Common myeloid progenitor, CD34-positive (primary cell): ENCODE data around the gene TREM1.
"Not testable (repeated sequence)": the region's sequence is repeated elsewhere in the genome, so short reads cannot be mapped to it uniquely, and the experiment has no call there.

Experiments used
- CTCF ChIA-PET: fragments of 350-600 bp; sonication (Branson Sonifier 250); formaldehyde crosslinking; loops from one replicate; lab custom pipeline; 2021; ENCODE audit warnings: antibody characterized with exemption; lab: Charles Lee
- POLR2A ChIA-PET: fragments of 350-600 bp; sonication (Branson Sonifier 250); formaldehyde crosslinking; loops from one replicate; lab custom pipeline; 2021; ENCODE audit warnings: antibody characterized with exemption; lab: Charles Lee
- DNase-seq, 3 donors: peaks; one replicate each; pipeline versions ENCODE4 v3.0.0 to v3.0.0-alpha.2; 2013
- H3K27ac ChIP-seq, 2 experiments: 1 replicate in 1 of 2; 2 replicates in 1 of 2; pipeline ENCODE4 v1.7.0; 2013; ENCODE audit warnings: inconsistent platforms in 2 of 2, low read length in 2 of 2, mild to moderate bottlenecking in 2 of 2, low read depth in 1 of 2, moderate library complexity in 1 of 2; ENCODE audit not compliant: severe bottlenecking in 2 of 2, insufficient read depth in 1 of 2, poor library complexity in 1 of 2
- H3K27me3 ChIP-seq, 5 experiments: replicated peaks in 2 of 5; 1 replicate in 3 of 5; 2 replicates in 2 of 5; pipeline versions ENCODE4 v1.6.1 to v1.7.0; 2013; ENCODE audit warnings: low read length in 4 of 5, mild to moderate bottlenecking in 2 of 5, moderate library complexity in 2 of 5, inconsistent platforms in 1 of 5; ENCODE audit not compliant: insufficient read depth in 5 of 5, control insufficient read depth in 4 of 5
- H3K36me3 ChIP-seq, 4 experiments: 1 replicate in 2 of 4; 2 replicates in 2 of 4; pipeline versions ENCODE4 v1.6.1 to v1.7.0; 2013; ENCODE audit warnings: low read length in 3 of 4, control low read depth in 1 of 4, mild to moderate bottlenecking in 1 of 4; ENCODE audit not compliant: control insufficient read depth in 4 of 4, insufficient read depth in 4 of 4
- H3K4me1 ChIP-seq, 4 experiments: 1 replicate in 3 of 4; 2 replicates in 1 of 4; pipeline versions ENCODE4 v1.6.1 to v1.7.1; 2013; ENCODE audit warnings: low read length in 3 of 4, mild to moderate bottlenecking in 3 of 4, control low read depth in 1 of 4, inconsistent platforms in 1 of 4, moderate library complexity in 1 of 4; ENCODE audit not compliant: control insufficient read depth in 4 of 4, insufficient read depth in 4 of 4; ENCODE audit errors: control extremely low read depth in 1 of 4
- H3K4me3 ChIP-seq, 7 experiments: 1 replicate in 4 of 7; 2 replicates in 3 of 7; pipeline versions ENCODE4 v1.5.1 to v1.7.0; 2013; ENCODE audit warnings: mild to moderate bottlenecking in 7 of 7, low read length in 6 of 7, moderate library complexity in 6 of 7, inconsistent platforms in 2 of 7, low read depth in 2 of 7, control low read depth in 1 of 7; ENCODE audit not compliant: insufficient read depth in 4 of 7, control insufficient read depth in 1 of 7; ENCODE audit errors: extremely low read depth in 1 of 7
- H3K9me3 ChIP-seq, 5 experiments: 1 replicate in 4 of 5; 2 replicates in 1 of 5; pipeline versions ENCODE4 v1.6.1 to v1.7.1; 2013; ENCODE audit warnings: low read length in 4 of 5, mild to moderate bottlenecking in 2 of 5, inconsistent platforms in 1 of 5, low read depth in 1 of 5, moderate library complexity in 1 of 5; ENCODE audit not compliant: control insufficient read depth in 4 of 5, insufficient read depth in 2 of 5; ENCODE audit errors: control extremely low read depth in 1 of 5
- WGBS: methylation state at CpG from one replicate; pipeline ENCODE4 v1.1.5; 2013; ENCODE audit not compliant: insufficient coverage; 5-methylcytosine and 5-hydroxymethylcytosine counted together

Gene TREM1

DNA sequence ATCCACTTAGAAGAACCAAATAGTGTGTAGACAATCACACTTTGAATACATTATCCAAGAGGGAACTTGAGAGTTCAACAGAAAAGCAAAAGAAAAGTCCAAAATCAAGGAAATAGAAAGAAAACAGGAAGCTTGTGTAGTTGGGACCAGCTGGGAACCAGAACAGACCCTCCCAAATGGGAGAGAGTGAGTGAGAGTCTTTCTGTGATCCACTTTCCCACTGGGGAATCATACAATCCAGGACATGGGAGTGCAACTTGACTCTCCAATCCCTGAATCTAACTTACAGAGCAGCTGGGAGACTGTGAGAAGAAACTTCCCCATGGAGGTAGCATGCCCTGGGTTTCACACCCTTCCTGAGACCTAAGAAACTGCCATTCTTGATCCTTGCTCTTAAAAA is 31.4 kb downstream of the TREM1 start:
- DNase-seq = no peak
- H3K9me3 ChIP-seq = peaks cover 0 to 9% (median 0%) of the 10 kb centered on the region in 5 experiments
- ChIA-PET POLR2A (no interaction called here), CTCF (interaction anchor here (1.1 kb wide), 1 partner anchor 51 kb away, joined by 3 read pairs; no protein-coding TSS in a partner anchor)
- no peak overlapping the region for H3K4me3 ChIP-seq
- no peaks in the 10 kb centered on the region for H3K27me3 ChIP-seq
- peaks cover 0 to 13% (median 0%) of the 10 kb centered on the region in 4 experiments for H3K4me1 ChIP-seq
- no peaks in the 10 kb centered on the region for H3K36me3 ChIP-seq
- H3K27ac ChIP-seq = no peak overlapping the region

DNA sequence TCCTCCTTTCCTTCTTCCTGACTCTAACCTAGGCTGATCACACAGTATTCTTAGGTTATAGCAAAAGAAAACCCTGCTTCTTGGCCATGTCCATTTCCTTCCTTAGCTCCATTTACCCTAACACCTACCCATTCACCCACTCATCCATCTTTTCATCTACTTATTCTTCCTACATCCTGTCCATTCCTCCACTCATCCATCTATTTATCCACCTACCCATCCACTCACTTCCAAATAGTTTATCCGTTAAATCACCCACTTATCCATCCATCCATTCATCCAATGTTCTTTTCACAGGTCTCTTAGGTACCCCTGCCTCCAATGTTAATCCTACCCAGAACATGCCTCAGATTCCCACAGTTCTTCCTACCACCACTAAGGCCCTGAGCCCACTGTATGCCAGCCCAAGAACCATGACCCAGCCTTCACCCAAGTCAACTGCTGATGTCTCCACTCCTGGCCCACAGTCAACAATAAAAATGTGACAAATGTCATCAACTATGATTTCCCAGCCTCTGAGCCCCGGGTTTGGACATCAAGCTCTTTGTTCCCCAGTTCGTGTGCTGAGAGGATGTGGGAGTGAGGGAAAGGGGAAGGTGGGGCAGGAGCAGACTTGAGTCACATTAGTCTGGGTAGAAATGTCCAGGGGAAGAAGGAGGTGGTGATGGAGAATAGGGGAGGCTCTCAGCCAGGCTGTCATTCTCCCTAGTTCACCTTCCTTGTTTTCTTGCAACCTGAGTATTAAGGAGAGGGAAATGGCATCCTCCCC is 33.9 kb downstream of the TREM1 start:
- no peak for DNase-seq
- Histone ChIP-seq H3K27ac (no peak overlapping the region), H3K9me3 (no peaks in the 10 kb centered on the region), H3K27me3 (no peaks in the 10 kb centered on the region), H3K4me3 (no peak overlapping the region), H3K36me3 (no peaks in the 10 kb centered on the region), H3K4me1 (peaks cover 0 to 20% (median under 1%) of the 10 kb centered on the region in 4 experiments)
- ChIA-PET POLR2A (no interaction called here), CTCF (interaction anchor here (0.6 kb wide), 1 partner anchor 14 kb away, joined by 3 read pairs; no protein-coding TSS in a partner anchor)
- 57% methylated on average over 3 of the region's 3 CpGs for WGBS

DNA sequence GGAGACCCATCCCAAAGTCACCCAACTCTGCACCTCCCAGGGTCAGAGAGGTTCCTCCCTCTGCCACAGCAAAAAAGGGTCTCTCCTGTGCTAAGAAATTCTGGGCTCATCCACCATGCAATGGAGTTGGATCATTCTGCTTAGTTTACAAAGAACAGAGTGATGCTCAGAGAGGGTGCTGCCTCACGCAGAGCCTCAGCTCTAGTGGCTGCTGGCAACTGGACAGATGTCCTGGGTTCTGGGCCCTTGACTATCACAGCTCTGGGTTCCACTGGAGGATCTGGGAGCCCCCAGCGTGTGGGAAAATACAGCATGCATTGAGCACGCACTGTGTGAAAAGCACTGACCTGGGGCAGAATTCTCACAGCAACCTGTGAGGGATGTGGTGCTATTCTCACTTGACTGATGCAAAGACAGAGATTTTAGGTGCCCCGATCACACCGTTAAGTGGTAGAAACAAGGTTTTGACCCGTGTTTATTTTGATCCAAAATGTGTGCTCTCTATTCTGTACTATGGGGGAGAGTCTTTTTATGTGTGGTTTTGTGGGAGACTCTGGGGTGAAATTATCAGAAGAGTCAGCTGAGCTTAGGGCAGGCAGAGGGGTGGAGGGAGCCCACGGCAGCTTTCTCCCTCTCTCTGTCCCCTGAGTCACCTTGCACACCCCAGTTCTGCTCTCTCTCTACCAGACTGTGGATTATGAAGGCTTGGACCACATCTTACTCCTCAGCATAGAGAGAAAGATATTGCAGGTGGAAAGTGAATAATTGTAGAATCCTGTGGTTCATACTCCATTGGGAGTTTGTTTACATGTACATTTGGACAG is 38.4 kb downstream of the TREM1 start:
- H3K27ac ChIP-seq = no peak overlapping the region
- ChIA-PET POLR2A (interaction anchor here (0.7 to 0.9 kb wide), 2 partner anchors 62 to 67 kb away, joined by 3 read pairs; no protein-coding TSS in a partner anchor), CTCF (interaction anchor here (1.3 to 1.4 kb wide), 2 partner anchors 11 to 17 kb away, joined by 3 read pairs; no protein-coding TSS in a partner anchor)
- DNase-seq = peak in 2 of 3 donors; percentile 36 to 49
- no peaks in the 10 kb centered on the region for H3K9me3 ChIP-seq
- H3K27me3 ChIP-seq = no peaks in the 10 kb centered on the region
- WGBS = 96% methylated on average over 5 of the region's 7 CpGs
- no peaks in the 10 kb centered on the region for H3K36me3 ChIP-seq
- no peak overlapping the region for H3K4me3 ChIP-seq
- H3K4me1 ChIP-seq = peaks cover 0 to 12% (median 3%) of the 10 kb centered on the region in 4 experiments

DNA sequence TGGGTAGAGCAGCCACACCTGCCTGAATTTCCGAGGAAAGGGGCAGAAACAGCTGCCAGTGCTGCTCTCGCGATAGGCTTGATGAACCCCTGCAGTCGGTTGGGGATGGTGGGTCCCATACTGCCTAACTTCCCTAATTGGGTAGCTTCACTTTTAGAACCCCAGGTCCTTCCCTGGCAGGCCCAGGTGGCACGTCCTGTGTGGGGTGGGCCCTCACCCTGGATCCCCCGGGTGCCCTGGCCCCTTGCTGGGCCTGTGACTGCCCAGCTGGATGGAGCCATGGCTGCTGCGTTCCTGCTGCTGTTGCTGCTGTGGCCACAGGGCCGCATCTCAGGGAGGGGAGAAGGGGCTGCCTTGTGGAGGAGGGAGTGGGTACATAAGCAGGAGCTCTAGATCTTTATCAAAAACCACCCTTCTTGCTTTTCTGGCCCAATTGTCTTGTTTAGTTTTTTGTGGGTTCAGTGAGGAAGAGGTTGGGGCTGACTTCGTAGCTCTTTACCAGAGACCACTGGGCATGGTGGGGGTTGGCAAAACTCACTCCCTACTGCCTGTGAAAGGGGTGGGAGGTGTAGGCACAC is 39.1 kb downstream of the TREM1 start:
- Histone ChIP-seq H3K27ac (no peak overlapping the region), H3K27me3 (no peaks in the 10 kb centered on the region), H3K36me3 (no peaks in the 10 kb centered on the region), H3K4me1 (peaks cover 0 to 12% (median 3%) of the 10 kb centered on the region in 4 experiments), H3K9me3 (no peaks in the 10 kb centered on the region), H3K4me3 (no peak overlapping the region)
- POLR2A ChIA-PET = no interaction called here
- DNase-seq = peak in 2 of 3 donors; percentile 20 to 29
- CTCF ChIA-PET = interaction anchor here (1.3 to 1.4 kb wide), 2 partner anchors 11 to 16 kb away, joined by 3 read pairs; no protein-coding TSS in a partner anchor
- 58% methylated on average over 6 of the region's 9 CpGs for WGBS

DNA sequence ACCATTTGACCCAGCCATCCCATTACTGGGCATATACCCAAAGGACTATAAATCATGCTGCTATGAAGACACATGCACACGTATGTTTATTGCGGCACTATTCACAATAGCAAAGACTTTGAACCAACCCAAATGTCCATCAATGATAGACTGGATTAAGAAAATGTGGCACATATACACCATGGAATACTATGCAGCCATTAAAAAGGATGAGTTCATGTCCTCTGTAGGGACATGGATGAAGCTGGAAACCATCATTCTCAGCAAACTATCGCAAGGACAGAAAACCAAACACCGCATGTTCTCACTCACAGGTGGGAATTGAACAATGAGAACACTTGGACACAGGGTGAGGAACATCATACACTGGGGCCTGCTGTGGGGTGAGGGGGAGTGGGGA is 40.0 kb downstream of the TREM1 start:
- DNase-seq, H3K36me3 ChIP-seq, H3K27ac ChIP-seq, H3K27me3 ChIP-seq, H3K4me3 ChIP-seq, H3K9me3 ChIP-seq, POLR2A ChIA-PET, CTCF ChIA-PET: not testable (repeated sequence)
- no CpG with 5 or more reads among the region's 4 CpGs for WGBS
- H3K4me1 ChIP-seq = peaks cover 0 to 12% (median 3%) of the 10 kb centered on the region in 4 experiments

DNA sequence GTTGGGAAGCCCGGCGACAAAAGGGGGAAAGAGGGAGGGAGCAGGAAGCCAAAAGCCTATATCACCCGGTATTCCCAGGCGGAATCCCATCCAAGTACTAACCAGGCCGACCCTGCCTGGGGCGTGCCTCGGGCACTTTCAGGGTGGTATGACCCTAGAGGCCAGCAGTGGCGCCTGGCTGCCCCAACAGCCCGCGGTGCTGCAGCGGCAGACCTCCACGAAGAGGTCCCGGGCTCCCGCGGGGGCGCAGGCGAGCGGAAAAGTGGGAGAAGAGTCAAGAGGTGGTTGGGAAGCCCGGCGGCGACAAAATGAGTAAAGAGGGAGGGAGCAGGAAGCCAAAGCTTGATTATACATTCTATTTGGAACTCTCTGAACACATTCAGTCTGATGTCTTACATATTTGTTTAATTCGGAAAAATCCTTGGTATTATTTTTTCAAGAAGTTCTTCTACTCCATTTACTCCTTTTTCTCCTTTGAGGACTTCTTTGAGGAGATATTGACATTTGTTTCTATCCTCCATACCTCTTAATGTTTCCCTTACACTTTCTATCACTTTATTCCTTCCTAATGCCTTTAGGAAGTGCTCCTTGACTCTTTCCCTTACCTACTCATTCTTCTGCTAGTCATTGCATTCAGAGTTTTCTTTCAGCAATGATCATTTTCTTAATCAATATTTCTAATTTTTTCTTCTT is 46.9 kb downstream of the TREM1 start:
- ChIA-PET CTCF (interaction anchor here (0.9 to 1.4 kb wide), 2 partner anchors 57 to 80 kb away, joined by 3 to 4 read pairs; no protein-coding TSS in a partner anchor), POLR2A (no interaction called here)
- no peaks in the 10 kb centered on the region for H3K36me3 ChIP-seq
- no peak for DNase-seq
- no peaks in the 10 kb centered on the region for H3K9me3 ChIP-seq
- no peaks in the 10 kb centered on the region for H3K4me1 ChIP-seq
- no peak overlapping the region for H3K27ac ChIP-seq
- peaks cover 0 to 25% (median 5%) of the 10 kb centered on the region in 5 experiments for H3K27me3 ChIP-seq
- no peak overlapping the region for H3K4me3 ChIP-seq
- WGBS = 44% methylated on average over 5 of the region's 22 CpGs
